Measurements from ENCODE around the gene GRAP2. TPM values are rescaled to one million over a fixed set of nuclear protein-coding genes. Genes with fewer than 3 reads are reported as not detected.

The GRAP2 gene
- polyA plus RNA-seq, 3 donors: 0.05 to 4.2 (median 0.97) TPM

GRCh38 chr22:39956932-39957664 lies 56.2 kb downstream of the GRAP2 start:
- Mint-ChIP-seq H3K4me1 (peaks cover 50% of the 10 kb centered on the region), H3K27ac (peak overlapping the region in 4 of 7 donors; percentile 26 to 46 (median 36)), H3K4me3 (peak overlapping the region in 1 of 2 donors; percentile 78), H3K36me3 (peaks cover 18 to 22% of the 10 kb centered on the region in 2 donors), H3K9me3 (peaks cover 0 to 13% (median 6%) of the 10 kb centered on the region in 7 donors), H3K27me3 (ENCODE audit: low read depth in 3 of 3) (peaks cover 61 to 79% (median 63%) of the 10 kb centered on the region in 3 donors)
- Histone ChIP-seq H3K4me2 (replicated peaks; ENCODE audit: extremely low read depth, low read length, poor library complexity, severe bottlenecking) (peak overlapping the region; percentile 4), H3K27ac (ENCODE audit: low read depth in 1 of 2, low read length in 2 of 2) (no peak overlapping the region), H3K9ac (ENCODE audit: insufficient read depth, low read length, poor library complexity, severe bottlenecking) (no peak overlapping the region), H2AFZ (ENCODE audit: insufficient read depth, low read depth, low read length, poor library complexity, severe bottlenecking) (no peak overlapping the region), H4K20me1 (ENCODE audit: insufficient read depth, low read length) (no peaks in the 10 kb centered on the region), H3K4me3 (replicated peaks in 1 of 3; ENCODE audit: low read depth in 2 of 3, low read length in 3 of 3) (peak overlapping the region in 1 of 3 experiments; percentile 17), H3K79me2 (ENCODE audit: insufficient read depth, low read length) (no peaks in the 10 kb centered on the region), H3K9me3 (replicated peaks in 1 of 2; ENCODE audit: control insufficient read depth in 1 of 2, insufficient read depth in 1 of 2, low read length in 2 of 2) (no peaks in the 10 kb centered on the region), H3K27me3 (ENCODE audit: control insufficient read depth in 2 of 2, insufficient read depth in 2 of 2, low read length in 2 of 2) (peaks cover 25 to 66% of the 10 kb centered on the region in 2 donors), H3K4me1 (ENCODE audit: control insufficient read depth in 1 of 2, insufficient read depth in 2 of 2, low read length in 2 of 2) (peaks cover 41 to 46% of the 10 kb centered on the region in 2 donors), H3K36me3 (replicated peaks in 1 of 2; ENCODE audit: control insufficient read depth in 1 of 2, insufficient read depth in 2 of 2, low read length in 2 of 2) (no peaks in the 10 kb centered on the region)
- no peak for TF ChIP-seq CTCF (IDR thresholded peaks at IDR 0.05)
- 16% methylated on average over 6 of the region's 10 CpGs for WGBS (ENCODE audit: insufficient coverage)
- intact Hi-C loops (cut with micrococcal nuclease): no loop called here
- peak; percentile 32 to 67 (median 45) for DNase-seq

DNA sequence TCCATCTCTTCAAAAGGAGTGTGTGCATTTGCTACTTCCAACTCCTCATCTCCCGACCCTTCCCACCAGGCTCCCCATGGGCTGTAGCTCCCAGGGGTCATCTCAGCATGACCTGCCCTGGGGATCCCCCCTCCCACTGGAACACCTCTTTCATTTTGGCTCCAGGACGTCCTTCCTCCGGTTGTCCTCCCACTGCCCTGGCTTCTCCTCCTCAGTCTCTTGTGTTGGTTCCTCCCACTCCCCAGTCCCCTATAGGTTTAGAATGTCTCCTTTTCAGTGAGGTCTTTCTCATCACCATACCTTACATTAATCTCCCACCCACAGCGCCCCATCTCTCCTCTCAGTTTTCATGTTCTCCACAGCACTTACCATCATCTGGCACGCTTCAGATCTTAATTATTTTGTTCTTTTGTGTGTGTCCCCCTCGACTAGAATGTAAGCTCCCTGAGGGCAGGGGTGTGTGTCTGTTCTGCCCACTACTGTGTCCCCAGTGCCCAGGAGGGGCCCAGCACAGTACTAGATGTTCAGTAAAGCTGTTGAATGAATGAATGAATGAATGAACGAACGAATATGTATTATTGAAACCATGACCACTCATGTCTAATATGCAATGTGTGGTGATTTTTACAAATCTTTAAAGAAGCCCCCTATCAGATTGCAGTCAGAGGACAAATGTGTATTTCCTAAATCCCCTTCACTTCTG lies 57.3 kb downstream of the GRAP2 start:
- no peak for DNase-seq
- H3K4me3 Mint-ChIP-seq: peak overlapping the region in 1 of 2 donors; percentile 84

More for the DNA sequence above, 57.3 kb downstream of the GRAP2 start:
- Mint-ChIP-seq H3K9me3 (peaks cover 0 to 13% (median 6%) of the 10 kb centered on the region in 7 donors), H3K27ac (no peak overlapping the region), H3K27me3 (ENCODE audit: low read depth in 3 of 3) (peaks cover 52 to 71% (median 62%) of the 10 kb centered on the region in 3 donors), H3K4me1 (peaks cover 58% of the 10 kb centered on the region), H3K36me3 (peaks cover 18 to 23% of the 10 kb centered on the region in 2 donors)
- no peak overlapping the region for H3K9ac ChIP-seq (ENCODE audit: insufficient read depth, low read length, poor library complexity, severe bottlenecking)
- no peaks in the 10 kb centered on the region for H4K20me1 ChIP-seq (ENCODE audit: insufficient read depth, low read length)
- no peak overlapping the region for H3K4me2 ChIP-seq (replicated peaks; ENCODE audit: extremely low read depth, low read length, poor library complexity, severe bottlenecking)
- peaks cover 21 to 61% of the 10 kb centered on the region in 2 donors for H3K27me3 ChIP-seq (ENCODE audit: control insufficient read depth in 2 of 2, insufficient read depth in 2 of 2, low read length in 2 of 2)
- H3K79me2 ChIP-seq (ENCODE audit: insufficient read depth, low read length): no peaks in the 10 kb centered on the region
- WGBS (ENCODE audit: insufficient coverage): 89% methylated on average over 4 of the region's 8 CpGs
- no peaks in the 10 kb centered on the region for H3K36me3 ChIP-seq (replicated peaks in 1 of 2; ENCODE audit: control insufficient read depth in 1 of 2, insufficient read depth in 2 of 2, low read length in 2 of 2)
- H3K27ac ChIP-seq (ENCODE audit: low read depth in 1 of 2, low read length in 2 of 2): no peak overlapping the region
- no peak for TF ChIP-seq CTCF (IDR thresholded peaks at IDR 0.05)
- no peak overlapping the region for H2AFZ ChIP-seq (ENCODE audit: insufficient read depth, low read depth, low read length, poor library complexity, severe bottlenecking)
- H3K4me1 ChIP-seq (ENCODE audit: control insufficient read depth in 1 of 2, insufficient read depth in 2 of 2, low read length in 2 of 2): peaks cover 49 to 57% of the 10 kb centered on the region in 2 donors
- intact Hi-C loops (cut with micrococcal nuclease): no loop called here
- H3K9me3 ChIP-seq (replicated peaks in 1 of 2; ENCODE audit: control insufficient read depth in 1 of 2, insufficient read depth in 1 of 2, low read length in 2 of 2): no peaks in the 10 kb centered on the region
- H3K4me3 ChIP-seq (replicated peaks in 1 of 3; ENCODE audit: low read depth in 2 of 3, low read length in 3 of 3): no peak overlapping the region

All from CD14-positive monocyte (primary cell).